Osteocyte (in vitro differentiated cells): ENCODE measurements around the gene LRRC2. TPM values are rescaled to one million over a fixed set of nuclear protein-coding genes. Genes with fewer than 3 reads are reported as not detected.
A peak's percentile ranks its signal among the peaks of the same experiment; 100 is the strongest.

Experiments
- DNase-seq: peaks from one replicate; pipeline ENCODE4 v3.0.0; 2021; ENCODE audit warnings: mixed read lengths; ENCODE audit not compliant: unreplicated experiment; ENCODE audit errors: extremely low spot score
- H3K27ac Mint-ChIP-seq: one replicate; pipeline ENCODE4 v1.8.0; 2021; ENCODE audit warnings: mild to moderate bottlenecking, mixed read lengths; ENCODE audit not compliant: unreplicated experiment
- H3K27me3 Mint-ChIP-seq: one replicate; pipeline ENCODE4 v1.8.0; 2021; ENCODE audit warnings: mixed read lengths; ENCODE audit not compliant: unreplicated experiment
- H3K36me3 Mint-ChIP-seq: one replicate; pipeline ENCODE4 v1.8.0; 2021; ENCODE audit warnings: mixed read lengths; ENCODE audit not compliant: unreplicated experiment
- H3K4me1 Mint-ChIP-seq: one replicate; pipeline ENCODE4 v1.8.0; 2021; ENCODE audit warnings: mixed read lengths; ENCODE audit not compliant: unreplicated experiment
- H3K4me3 Mint-ChIP-seq: one replicate; pipeline ENCODE4 v1.8.0; 2021; ENCODE audit warnings: mild to moderate bottlenecking, moderate library complexity, mixed read lengths; ENCODE audit not compliant: unreplicated experiment
- H3K9me3 Mint-ChIP-seq: one replicate; pipeline ENCODE4 v1.8.0; 2021; ENCODE audit warnings: mixed read lengths; ENCODE audit not compliant: unreplicated experiment
- CTCF ChIP-seq: fragments of 200-600 bp; sonication (generic); IDR thresholded peaks from 2 replicates; pipeline ENCODE4 v1.5.0; 2021; ENCODE audit warnings: antibody characterized with exemption, mild to moderate bottlenecking, moderate library complexity
- total RNA-seq: library from RNA; stranded (reverse); gene quantifications from 2 replicates; pipeline ENCODE4 v1.2.1, GENCODE V29; 2021

Gene LRRC2
- total RNA-seq, 1 donor from 2014 or later = 1.5 TPM

- Mint-ChIP-seq H3K27ac (no peak overlapping the region), H3K27me3 (no peaks in the 10 kb centered on the region), H3K9me3 (no peaks in the 10 kb centered on the region), H3K4me3 (no peak overlapping the region), H3K4me1 (no peaks in the 10 kb centered on the region), H3K36me3 (no peaks in the 10 kb centered on the region)
- DNase-seq = peak; percentile 13
- no peak for TF ChIP-seq CTCF
Measured at GRCh38 chr3:46509661-46510187, 56.4 kb downstream of the LRRC2 start.

- TF ChIP-seq CTCF = no peak
- DNase-seq = no peak
- no peak overlapping the region for H3K27ac Mint-ChIP-seq
- no peaks in the 10 kb centered on the region for H3K9me3 Mint-ChIP-seq
- H3K36me3 Mint-ChIP-seq = no peaks in the 10 kb centered on the region
- H3K27me3 Mint-ChIP-seq = no peaks in the 10 kb centered on the region
- no peak overlapping the region for H3K4me3 Mint-ChIP-seq
- no peaks in the 10 kb centered on the region for H3K4me1 Mint-ChIP-seq
Measured at GRCh38 chr3:46508850-46509591, 57.1 kb downstream of the LRRC2 start.

- no peak for TF ChIP-seq CTCF
- Mint-ChIP-seq H3K4me1 (peaks cover 4% of the 10 kb centered on the region), H3K27ac (no peak overlapping the region), H3K27me3 (no peaks in the 10 kb centered on the region), H3K4me3 (no peak overlapping the region), H3K9me3 (no peaks in the 10 kb centered on the region), H3K36me3 (no peaks in the 10 kb centered on the region)
- peak; percentile 23 for DNase-seq
Measured at GRCh38 chr3:46506526-46506925, 59.6 kb downstream of the LRRC2 start.

- H3K9me3 Mint-ChIP-seq = no peaks in the 10 kb centered on the region
- DNase-seq = peak; percentile 71
- H3K4me1 Mint-ChIP-seq = peaks cover 4% of the 10 kb centered on the region
- TF ChIP-seq CTCF = no peak
- H3K27ac Mint-ChIP-seq = no peak overlapping the region
- H3K4me3 Mint-ChIP-seq = no peak overlapping the region
- no peaks in the 10 kb centered on the region for H3K27me3 Mint-ChIP-seq
- H3K36me3 Mint-ChIP-seq = no peaks in the 10 kb centered on the region
Measured at GRCh38 chr3:46505953-46506352, 60.1 kb downstream of the LRRC2 start.

- Mint-ChIP-seq H3K4me3 (no peak overlapping the region), H3K27ac (no peak overlapping the region), H3K36me3 (no peaks in the 10 kb centered on the region), H3K4me1 (peaks cover 4% of the 10 kb centered on the region), H3K9me3 (no peaks in the 10 kb centered on the region), H3K27me3 (no peaks in the 10 kb centered on the region)
- TF ChIP-seq CTCF = no peak
- DNase-seq = peak; percentile 32
Measured at GRCh38 chr3:46504789-46505188, 61.3 kb downstream of the LRRC2 start.
